T1000 (cell line): ENCODE results near the gene PARN.
A peak's percentile ranks its signal among the peaks of the same experiment; 100 is the strongest.

Source experiments
- DNase-seq: peaks from one replicate; lab custom pipeline; 2025; ENCODE audit warnings: mixed read lengths; lab: John Stamatoyannopoulos, UW

The PARN gene

DNA sequence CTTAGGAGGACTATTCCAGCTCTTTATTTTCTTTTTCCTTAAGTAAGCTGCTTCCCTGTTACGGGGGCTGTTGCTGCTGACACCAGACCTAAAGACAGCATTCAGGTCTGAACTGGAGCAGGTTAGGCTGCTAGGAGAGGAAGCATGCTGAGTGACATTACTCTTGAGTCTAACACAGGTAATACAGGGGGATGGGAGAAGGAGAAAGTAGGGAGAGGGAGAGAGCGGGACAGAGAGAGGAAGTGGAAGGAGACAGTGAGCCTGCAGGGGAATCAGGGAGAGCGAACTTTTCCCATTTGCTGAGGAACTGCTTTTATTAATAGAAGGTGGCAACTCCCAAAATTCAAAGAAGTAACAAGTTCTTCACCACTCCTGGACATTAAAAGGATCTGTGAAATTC lies 130.9 kb downstream of the PARN start:
- DNase-seq = no peak

DNA sequence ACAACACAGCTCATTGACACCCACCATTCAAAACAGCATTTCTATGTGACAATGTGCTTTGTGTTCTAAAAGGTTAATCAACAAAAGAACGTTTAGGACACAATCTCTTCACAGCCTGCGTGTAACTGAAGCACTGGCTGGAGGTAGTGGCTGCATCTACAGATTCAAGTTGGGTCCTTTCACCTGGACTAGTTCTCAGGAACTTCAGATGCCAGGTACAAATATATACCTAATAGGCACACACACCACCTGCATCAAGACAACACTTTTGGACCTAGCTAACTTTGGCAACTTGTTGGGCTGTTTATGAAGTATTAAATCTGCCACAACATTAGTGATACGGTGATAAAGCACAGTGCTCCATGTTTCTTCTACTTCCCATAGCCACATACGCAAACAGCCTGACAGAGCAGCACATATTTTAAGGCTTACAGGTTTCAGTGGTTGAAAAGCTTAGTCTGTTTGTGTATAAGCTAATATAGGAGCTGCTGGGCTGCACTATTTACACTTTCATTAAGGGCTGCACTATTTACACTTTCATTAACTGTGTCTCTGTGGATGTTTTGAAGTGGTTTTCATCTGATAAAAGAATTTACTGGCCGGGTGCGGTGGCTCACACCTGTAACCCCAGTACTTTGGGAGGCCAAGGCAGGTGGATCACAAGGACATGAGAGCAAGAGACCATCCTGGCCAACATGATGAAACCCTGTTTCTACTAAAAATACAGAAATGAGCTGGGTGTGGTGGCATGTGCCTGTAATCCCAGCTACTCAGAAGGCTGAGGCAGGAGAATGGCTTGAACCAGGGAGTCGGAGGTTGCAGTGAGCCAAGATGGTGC lies 132.6 kb downstream of the PARN start:
- no peak for DNase-seq

- no peak for DNase-seq
Measured at GRCh38 chr16:14496786-14497185, 133.3 kb downstream of the PARN start.

GRCh38 chr16:14496047-14496770 lies 133.9 kb downstream of the PARN start:
- no peak for DNase-seq

DNA sequence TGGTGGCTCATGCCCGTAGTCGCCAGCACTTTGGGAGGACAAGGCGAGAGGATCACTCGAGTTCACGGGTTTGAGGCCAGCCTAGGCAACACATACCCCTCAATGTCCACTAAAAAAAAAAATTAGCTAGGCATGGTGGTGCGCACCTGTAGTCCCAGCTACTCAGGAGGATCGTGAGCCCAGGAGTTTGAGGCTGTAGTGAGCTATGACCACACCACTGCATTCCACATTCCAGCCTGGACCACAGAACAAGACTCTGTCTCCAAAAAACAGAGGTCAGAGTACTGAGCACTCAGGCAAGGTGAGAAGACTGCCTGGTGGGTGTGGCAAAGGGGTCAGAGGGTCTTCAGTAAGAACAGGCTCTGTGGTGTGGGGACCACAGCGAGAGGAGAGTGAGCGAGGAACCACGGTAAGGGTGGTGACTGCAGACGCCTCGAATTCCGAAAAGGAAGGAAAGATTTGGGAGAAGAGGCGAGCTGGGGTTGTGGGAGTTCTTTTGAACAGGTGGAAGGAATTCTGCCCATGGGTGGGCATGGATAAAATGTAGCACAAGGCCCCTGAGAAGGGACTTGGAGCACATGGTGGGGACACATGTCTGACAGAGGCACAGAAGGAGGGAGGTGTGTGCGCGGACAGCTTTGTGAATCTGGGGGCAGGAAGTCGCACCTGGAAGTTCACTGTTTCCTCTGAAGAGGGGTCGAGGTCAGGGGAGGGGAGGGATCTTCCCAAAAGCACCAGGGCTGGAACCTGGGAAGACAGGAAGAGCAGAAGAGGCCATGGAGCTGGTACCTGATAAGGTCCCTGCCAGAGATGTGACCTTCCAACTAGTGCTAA lies 134.6 kb downstream of the PARN start:
- DNase-seq = no peak

DNA sequence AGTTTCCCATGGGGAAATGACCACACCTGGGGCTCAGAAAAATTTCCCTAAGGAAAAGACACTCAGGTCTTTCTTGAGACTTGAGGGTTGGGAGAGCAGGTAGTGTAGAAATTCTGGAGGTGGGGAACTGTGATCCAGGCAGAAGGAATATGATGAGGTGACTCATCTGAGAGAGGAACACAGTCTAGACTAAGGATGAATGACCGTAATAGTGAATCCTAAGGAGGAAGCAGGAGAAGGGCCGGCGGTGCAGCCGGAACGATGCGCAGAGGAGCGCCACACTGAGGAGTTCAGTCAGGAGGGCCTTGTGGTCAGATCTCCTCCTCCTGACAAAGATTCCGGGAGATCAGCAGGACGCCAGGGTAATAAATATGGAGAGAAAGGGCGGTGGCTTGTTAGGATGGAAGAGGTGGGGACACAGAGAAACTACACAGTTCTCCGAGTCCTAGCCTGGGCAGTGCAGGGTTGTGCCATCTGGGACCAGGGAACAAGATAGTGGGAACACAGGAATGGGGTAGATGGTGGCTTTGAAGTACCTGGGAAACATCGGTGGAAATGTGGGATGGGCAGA lies 135.6 kb downstream of the PARN start:
- DNase-seq = no peak

DNA sequence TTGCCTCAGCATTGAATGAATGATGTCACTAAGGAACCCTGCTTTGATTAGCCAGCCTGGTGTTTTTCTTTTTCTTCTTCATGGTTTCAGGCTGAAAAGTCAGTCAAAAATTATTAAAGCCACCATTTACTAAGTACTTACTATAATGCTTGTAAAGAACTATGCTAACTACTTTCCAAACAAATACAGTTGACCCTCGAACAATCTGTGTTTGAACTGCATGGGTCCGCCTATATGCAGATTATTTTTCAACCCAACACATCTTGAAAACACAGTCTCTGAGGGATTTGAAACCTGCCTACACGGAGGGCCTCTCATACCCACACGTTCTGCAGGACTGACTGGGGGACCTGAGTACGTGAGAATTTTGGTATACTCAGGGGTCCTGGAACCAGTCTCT lies 136.3 kb downstream of the PARN start:
- DNase-seq = no peak

- no peak for DNase-seq
Measured at GRCh38 chr16:14492614-14493013, 137.4 kb downstream of the PARN start.

- DNase-seq = no peak
Measured at GRCh38 chr16:14491861-14492529, 138.1 kb downstream of the PARN start.

GRCh38 chr16:14490235-14490634 lies 139.8 kb downstream of the PARN start:
- no peak for DNase-seq

DNA sequence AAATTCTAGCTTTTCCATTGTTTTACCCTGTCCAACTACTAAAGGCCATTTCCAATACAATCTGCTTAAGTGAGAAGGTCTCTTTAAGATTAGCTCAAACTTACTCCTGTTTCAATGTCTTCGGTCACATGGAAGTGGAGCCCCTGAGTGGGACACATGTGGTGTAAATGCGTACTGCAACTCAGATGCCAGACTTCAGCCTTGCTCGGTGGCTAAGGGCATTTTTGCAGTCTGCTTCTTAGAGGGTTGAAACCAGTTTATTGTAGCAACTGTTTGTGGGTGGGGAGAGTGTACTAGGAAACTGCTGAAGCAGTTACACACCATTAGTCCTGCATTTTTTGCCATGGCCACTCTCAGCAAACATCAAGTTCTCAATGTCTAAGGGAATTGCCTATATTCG lies 140.6 kb downstream of the PARN start:
- DNase-seq = no peak

DNA sequence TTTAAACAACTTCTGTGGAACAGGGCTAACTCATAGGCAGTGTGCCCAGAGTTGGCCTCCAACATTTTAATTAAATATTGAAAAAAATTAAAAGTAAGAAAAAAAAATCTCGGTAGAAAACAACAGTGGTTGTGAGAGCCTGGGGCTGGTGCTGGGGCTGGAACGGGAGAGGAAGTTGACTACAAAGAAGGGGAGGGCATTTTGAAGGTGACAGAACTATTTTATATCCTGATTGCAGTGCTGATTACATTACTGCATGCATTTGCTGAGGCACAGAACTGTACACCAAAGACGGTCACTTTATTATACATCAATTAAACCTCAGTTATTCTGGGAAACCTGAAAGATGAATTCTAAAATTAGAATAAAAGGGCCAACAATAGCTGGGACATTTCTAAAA lies 142.5 kb downstream of the PARN start:
- DNase-seq = no peak

DNA sequence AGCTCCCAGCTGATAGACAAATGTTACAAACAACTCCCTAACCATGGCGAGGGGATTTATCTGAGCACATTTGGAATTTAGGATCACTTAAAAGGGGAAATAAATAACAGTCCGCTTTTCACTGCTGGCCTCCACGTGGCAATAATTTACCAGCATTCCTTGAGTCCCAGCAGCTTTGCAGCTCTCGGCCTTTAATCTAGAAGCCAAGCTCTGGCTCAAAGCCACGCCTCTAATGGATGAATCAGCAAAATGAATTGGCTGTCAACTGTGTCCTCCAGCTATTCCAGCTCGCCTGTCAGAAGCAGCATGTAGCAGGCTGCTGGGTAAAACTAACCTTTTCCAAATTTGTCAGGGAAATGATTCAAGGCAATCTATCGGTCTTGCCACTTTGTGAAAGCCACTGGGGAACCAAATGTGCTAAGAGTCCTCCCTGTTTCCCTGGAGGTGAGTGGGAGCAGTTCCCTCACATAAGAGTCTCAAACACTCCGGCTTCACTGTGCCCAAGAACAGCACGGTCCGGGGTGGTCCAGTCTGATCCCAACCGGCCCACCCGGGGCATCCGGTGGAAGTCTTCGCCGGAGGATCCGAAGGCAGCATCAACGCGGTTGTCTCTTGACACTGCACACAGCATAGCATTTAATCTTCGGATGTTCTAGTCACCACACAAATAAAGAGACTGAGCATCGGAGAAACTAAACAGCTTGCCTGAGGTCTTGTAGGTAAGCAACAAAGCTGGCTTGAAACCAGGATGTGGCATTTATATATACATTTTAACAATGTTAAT lies 143.3 kb downstream of the PARN start:
- DNase-seq = peak; percentile 75

- DNase-seq = no peak
Measured at GRCh38 chr16:14485811-14486519, 144.1 kb downstream of the PARN start.

- DNase-seq = no peak
Measured at GRCh38 chr16:14485121-14485551, 144.9 kb downstream of the PARN start.

DNA sequence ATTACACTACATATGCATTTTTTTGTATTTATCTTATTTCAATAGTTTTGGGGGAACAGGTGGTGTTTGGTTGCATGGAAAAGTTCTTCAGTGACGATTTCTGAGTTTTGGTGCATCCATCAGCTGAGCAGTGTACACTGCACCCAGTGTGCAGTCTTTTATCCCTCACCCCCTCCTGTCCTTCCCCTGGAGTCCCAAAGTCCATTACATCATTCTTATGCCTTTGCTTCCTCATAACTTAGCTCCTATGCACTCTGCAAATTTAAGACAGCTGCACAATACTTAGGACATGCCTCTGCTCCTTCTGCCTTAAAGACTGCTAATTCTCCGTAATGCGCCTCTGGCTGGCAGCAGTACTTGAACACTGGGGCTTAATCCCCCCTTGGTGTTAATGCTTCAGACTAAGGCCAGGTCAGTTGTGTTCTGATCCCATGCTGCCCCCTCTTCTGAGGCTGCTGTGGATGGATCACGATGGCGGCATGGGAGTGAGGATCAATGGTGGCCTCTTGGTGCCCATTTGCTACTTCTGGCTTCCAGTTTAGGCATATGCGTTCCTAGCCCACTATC lies 146.2 kb downstream of the PARN start:
- DNase-seq = no peak

DNA sequence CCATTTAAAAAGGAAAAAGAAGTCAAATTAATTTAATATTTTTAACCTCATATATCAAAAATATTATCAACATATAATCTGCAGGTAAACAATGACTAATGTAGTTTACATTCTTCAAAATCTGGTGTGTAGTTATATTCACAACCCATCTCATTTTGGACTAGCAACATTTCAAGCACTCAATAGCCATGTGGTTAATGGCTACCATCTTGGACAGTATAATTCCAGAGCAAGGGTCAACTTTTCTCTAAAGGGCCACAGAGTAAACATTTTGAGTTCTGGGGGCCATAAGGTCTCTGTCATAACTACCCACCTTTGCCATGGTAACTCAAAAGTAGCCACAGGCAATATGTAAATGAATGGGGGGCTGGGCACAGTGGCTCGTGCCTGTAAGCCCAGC lies 153.9 kb downstream of the PARN start:
- DNase-seq = no peak

DNA sequence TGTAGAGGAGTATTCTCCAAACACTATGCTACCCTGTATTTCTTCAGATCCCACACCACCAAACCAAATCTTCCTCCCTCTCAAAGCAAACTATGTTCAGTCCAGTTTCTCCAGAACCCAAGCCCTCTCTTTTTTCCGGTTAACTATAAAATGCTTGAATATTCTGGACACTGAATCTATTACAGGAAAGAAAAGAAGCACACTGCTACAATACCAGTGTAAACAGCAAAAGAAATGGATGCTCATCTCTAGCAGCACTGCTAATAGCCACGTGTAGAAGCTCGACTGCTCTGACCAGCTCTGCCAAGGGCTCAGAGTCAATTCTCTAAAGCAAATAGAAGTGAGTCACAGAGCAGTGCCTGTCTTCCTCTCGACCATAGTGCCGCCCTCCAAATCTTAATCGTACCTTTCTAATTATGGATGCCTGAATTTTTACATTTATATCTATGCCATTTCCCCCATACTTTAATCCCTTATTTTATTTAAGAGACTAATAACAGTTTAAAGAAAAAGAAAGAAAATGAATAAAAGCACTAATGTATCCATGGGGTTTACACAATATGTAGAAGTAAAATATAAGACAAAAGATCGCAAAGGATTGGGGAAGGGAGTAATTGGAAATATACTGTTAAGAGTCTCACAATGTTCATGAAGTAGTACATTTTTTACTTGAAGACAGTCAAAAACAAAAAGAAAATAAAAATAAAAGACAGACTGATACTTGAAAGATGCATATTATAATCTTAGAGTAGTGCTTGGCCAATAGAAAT lies 154.5 kb downstream of the PARN start:
- DNase-seq = no peak

GRCh38 chr16:14473488-14473887 lies 156.6 kb downstream of the PARN start:
- DNase-seq = no peak
